HG03196 (cell line): ENCODE measurements around the gene EID2.

Experiments
- ATAC-seq: cut with Tn5 transposase; IDR thresholded peaks from one replicate; pipeline ENCODE4 v1.9.1; 2021; ENCODE audit not compliant: unreplicated experiment

EID2 gene

GRCh38 chr19:39539165-39539517 is 820 bp downstream of the EID2 start:
- no peak for ATAC-seq

GRCh38 chr19:39533791-39534190 is 6.2 kb downstream of the EID2 start:
- no peak for ATAC-seq

GRCh38 chr19:39533003-39533512 is 6.9 kb downstream of the EID2 start:
- no peak for ATAC-seq

GRCh38 chr19:39532233-39533002 is 7.5 kb downstream of the EID2 start, which contains the start of gene EID2B:
Gene EID2B (minus strand): TSS chr19:39532852. CDS start chr19:39532802, 50 bp downstream.
- peak; percentile 86 for ATAC-seq

GRCh38 chr19:39531834-39532232 is 8.1 kb downstream of the EID2 start:
- ATAC-seq = no peak

GRCh38 chr19:39525205-39525604 is 14.8 kb downstream of the EID2 start:
- no peak for ATAC-seq

- no peak for ATAC-seq
Observed at GRCh38 chr19:39524495-39524894, 15.5 kb downstream of the EID2 start.

GRCh38 chr19:39520541-39521484 is 19.1 kb downstream of the EID2 start:
- ATAC-seq = no peak

GRCh38 chr19:39518975-39519374 is 21.0 kb downstream of the EID2 start:
- ATAC-seq = no peak

GRCh38 chr19:39518458-39518857 is 21.5 kb downstream of the EID2 start:
- ATAC-seq = no peak

- no peak for ATAC-seq
Observed at GRCh38 chr19:39517432-39517831, 22.5 kb downstream of the EID2 start.

- no peak for ATAC-seq
Observed at GRCh38 chr19:39516270-39516669, 23.7 kb downstream of the EID2 start.

GRCh38 chr19:39515551-39516191 is 24.3 kb downstream of the EID2 start:
- ATAC-seq = no peak

- ATAC-seq = no peak
Observed at GRCh38 chr19:39514840-39515550, 25.0 kb downstream of the EID2 start, which contains the start of gene SELENOV. Gene SELENOV (plus strand): TSS chr19:39515139. CDS start chr19:39515213, 74 bp downstream.

GRCh38 chr19:39512988-39513387 is 27.0 kb downstream of the EID2 start:
- ATAC-seq = no peak

- no peak for ATAC-seq
Observed at GRCh38 chr19:39509233-39509632, 30.7 kb downstream of the EID2 start.

- no peak for ATAC-seq
Observed at GRCh38 chr19:39508629-39509028, 31.3 kb downstream of the EID2 start.

GRCh38 chr19:39507715-39508364 is 32.1 kb downstream of the EID2 start:
- no peak for ATAC-seq

GRCh38 chr19:39506944-39507714 is 32.8 kb downstream of the EID2 start:
- ATAC-seq = no peak
